Measurements from ENCODE around the gene TRIM7. TPM values are rescaled to one million over a fixed set of nuclear protein-coding genes. Genes with fewer than 3 reads are reported as not detected.
"Not testable (repeated sequence)": the region's sequence is repeated elsewhere in the genome, so short reads cannot be mapped to it uniquely, and the experiment has no call there.

TRIM7 gene
- total RNA-seq, 1 experiment from 2014 or later = 3.2 TPM

DNA sequence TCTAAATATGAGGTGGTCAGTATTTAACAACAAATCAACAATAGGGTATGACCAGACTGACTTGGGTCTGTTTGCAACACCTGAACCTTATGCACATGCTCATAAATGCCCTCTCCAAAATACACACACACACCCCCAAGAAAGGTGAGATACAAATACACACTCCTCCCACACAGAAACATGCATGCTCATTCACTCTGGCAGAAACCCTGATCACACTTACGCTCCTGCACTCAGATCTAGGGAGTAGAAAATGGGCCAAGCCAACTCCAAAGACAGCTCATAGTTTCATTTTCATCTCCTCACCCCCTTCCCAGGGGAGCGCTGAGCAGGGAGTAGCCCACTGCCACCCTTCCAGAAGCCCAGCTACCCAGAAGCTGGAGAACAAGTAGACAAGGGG, 11.3 kb downstream of the TRIM7 start:
- DNase-seq (ENCODE audit: low read depth) = no peak

DNA sequence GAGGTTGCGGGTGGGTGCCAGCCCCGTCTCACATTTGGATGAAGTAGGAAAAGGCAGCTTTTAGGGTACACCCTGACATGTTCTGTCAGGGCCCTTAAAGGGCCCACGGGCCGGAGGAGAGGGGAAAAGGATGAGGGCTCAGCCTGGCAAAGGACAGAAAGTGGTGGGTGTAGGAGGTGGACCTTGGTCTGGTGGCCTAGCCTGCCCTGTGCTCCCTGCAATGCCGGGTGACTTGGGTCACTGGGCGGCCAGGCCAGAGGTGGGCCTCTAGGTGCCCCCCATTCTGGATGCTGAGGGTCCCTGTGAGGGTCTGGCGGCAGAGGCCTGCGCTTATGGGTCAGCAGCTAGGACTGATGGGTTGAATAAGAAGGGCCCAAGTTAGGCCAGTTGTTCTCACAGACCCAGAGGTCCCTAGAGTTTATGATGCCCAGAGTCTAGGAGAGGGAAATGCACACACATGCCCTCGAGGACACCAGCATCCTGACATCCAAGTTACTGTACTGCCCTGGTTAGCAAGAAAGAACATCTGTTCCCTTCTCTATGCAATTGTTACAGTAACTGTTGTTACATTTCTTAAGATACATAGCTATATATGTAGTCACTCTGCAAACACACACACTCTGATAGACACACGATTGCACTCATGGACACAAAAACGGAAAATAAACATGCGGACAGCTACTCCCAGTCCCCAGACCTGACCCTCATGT, 12.5 kb downstream of the TRIM7 start:
- DNase-seq (ENCODE audit: low read depth) = no peak

DNA sequence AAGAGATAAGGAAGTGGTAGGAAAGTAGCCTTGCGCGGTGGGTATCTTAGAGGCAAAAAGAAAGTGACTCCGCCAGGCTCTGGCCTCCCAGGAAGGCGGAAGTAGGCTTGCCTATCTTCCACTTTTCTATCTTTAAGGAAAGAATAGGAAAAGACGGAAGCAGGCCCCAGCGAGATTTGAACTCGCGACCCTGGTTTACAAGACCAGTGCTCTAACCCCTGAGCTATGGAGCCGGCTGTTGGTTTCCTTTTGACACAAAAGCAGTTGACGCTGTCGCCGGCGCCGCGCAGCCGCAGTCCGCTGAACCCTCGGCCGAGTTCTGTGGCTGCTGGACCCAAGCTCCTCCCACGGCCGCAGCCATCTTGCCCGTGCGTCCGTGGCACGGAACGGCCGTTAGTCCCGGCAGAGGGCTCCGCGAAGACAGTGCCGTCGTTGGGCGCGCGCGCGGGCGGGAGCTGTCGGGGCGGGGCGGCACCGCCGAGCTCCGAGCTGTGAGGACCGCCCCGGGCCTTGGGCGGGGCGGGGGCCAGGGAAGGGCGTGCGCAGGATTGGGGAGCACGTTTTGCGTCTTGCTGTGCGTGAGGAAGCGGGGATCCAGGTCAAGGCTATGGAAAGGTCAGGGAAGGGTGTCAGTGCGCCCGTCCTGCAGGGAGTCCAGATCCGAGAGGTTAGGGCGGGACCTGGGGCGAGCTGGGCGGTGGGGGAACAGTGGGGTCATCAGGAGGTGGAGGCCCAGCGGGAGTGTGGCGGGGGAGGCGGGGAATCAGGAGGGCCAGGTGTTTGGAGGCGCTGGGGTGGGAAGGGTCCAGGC, 13.3 kb downstream of the TRIM7 start:
- DNase-seq (ENCODE audit: low read depth) = peak; percentile 93

DNA sequence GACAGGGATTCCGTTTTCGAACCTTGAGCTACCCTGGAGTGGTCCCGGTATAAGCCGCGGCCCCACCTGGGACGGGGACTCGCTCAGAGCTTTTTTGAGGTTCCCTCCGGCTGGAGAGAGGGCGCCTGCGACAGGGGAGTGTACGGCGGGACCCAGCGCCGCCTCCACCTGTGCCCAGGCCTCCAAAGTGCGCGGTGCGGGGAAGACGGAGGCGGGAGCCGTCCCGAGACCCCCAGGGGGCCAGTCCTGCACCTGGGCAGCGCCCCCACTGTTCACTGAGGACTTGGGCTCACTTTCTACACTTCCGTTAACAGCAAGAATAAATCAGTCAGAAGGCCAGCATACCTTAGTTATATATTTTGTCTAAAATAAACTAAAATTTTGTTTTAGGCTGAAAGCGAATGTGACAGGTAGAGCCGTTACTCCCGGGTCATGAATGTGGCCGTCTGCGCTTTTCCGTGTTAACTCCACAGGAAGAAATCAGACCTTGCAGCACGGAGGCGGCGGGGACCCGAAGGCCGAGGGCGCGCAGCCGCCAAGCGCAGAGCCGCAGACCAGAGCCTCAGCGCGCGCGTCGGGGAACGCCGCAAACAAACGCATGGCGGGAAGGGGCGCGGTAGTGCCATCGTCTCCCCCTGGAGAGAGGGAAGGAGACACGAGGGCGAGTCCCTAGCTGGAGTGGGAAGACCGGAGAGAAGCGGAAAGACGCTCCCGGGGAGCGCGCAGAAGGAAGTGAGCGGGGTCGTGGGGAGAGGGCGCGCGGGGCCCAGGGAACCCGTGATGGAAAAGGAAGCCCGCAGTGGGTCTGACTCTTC, 14.1 kb downstream of the TRIM7 start:
- DNase-seq (ENCODE audit: low read depth) = peak; percentile 39

DNA sequence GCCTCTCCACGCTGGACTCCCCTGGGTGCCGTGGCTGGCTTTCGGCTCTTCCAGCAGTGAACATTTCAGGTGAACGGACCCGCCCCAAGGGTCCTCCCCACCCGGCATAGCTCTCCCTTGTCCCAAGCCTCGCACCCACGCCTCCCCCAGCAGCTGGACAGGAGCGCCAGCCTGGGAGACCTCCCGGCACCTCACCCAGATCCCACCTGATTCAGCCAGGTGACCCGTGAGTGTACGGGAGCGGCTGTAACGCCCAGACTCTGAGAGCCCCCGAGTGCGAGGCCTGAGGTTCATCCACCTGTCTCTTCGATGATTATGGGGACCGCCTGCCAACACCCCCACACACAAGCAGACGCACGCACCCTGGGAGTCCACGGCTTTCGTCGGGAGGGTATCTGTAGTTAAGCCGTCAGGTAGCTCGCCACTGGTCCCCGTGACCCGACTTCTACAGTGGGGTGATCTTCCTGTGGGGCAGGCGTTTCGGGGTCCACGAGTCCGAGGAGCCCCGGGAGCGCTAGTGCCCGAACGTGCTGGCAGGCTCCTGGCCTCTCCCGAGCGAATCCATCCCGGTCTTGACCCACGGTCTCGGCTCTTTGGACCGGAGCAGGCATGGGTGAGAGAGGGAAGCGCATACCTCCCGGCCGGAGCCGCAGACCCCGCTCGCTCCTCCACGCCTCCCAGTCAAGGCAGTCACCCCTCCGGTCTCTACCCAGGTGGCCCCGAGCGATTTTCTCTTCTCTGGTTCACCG, 14.9 kb downstream of the TRIM7 start:
- no peak for DNase-seq (ENCODE audit: low read depth)

DNA sequence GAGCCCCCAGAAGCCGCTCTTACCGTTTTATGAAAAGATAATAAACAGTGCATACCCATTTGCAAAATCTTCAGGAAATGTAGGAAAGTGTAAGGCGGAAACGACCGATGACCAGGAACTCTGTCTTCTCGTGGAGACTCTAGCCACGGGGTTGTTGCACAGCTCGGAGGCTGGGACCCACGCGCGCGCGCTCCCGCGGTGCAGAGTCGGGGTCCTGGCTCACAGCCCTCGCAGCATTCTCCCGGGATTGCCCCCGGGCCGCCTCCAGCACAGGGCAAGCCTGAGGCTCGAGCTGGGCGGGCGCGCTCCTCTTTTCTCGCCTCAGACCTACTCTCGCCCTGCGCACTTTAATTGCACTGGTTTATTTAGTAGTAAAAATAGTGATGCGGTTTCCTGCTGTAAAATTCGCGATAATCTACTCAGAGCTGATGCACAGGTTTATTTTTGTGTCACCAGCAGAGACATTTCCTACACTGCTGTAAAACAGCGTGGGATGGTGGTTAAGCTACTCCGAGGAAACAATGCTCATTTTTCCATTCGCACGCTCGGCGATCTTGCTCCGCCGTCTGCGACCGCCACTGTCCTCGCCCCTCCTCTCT, 15.5 kb downstream of the TRIM7 start:
- DNase-seq (ENCODE audit: low read depth) = peak; percentile 42

DNA sequence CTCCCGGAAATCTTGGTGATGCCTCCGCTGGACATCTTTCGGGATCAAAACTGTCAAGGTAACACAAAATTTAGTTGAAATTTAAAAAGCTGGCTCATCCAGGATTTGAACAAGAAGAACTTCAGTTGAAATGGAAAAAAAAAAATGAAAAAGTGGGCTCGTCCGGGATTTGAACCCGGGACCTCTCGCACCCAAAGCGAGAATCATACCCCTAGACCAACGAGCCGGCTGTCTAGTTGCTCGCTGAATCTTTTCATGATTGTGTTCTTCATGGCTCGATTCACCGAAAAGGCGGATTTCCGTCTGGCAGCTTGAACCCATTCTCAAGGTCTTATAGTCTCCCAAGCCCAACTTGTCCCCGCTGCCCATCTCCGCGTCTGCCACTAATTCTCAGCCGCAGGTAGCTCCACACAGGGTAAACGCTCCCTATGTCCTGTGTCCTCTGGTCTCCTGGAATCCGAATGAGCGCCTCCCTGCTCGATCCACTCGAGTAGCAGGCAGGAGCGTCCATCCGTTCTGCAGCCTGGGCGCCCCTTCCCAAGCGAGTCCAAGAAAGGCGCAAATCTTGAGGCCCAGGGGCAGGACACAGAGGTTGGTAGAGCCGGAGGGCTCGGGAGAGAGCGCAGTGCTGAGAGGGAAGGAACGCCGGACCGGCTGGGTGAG, 16.2 kb downstream of the TRIM7 start:
- peak; percentile 76 for DNase-seq (ENCODE audit: low read depth)

DNA sequence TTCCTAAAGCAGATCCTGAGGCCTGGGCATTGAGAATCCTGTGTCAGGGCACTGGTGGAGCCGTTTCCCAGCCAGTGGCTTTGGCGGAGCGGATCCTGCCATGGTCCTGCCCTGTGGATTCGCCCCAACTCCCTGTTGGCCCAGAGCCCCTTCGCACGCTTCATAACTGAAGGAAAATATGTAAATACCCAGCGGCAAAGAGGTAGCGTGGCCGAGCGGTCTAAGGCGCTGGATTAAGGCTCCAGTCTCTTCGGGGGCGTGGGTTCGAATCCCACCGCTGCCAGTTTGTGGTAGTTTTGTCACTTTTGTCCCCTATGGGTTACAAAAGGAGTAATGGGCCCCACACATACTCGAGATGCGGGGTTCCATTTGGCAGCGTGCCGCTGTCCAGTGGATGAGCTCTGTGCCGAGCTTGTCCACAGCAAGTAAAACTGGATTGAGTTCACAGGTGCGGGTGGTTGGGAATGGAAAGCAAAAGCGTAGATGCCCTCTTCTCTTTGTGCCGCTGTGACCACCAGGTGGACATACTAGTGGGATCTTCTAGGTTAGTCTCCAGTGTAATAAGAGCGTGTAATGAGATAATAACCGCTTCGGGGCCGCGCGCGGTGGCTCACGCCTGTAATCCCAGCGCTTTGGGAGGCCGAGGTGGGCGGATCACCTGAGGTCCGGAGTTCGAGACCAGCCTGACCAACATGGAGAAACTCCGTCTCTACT, 17.3 kb downstream of the TRIM7 start:
- DNase-seq (ENCODE audit: low read depth) = peak; percentile 87

DNA sequence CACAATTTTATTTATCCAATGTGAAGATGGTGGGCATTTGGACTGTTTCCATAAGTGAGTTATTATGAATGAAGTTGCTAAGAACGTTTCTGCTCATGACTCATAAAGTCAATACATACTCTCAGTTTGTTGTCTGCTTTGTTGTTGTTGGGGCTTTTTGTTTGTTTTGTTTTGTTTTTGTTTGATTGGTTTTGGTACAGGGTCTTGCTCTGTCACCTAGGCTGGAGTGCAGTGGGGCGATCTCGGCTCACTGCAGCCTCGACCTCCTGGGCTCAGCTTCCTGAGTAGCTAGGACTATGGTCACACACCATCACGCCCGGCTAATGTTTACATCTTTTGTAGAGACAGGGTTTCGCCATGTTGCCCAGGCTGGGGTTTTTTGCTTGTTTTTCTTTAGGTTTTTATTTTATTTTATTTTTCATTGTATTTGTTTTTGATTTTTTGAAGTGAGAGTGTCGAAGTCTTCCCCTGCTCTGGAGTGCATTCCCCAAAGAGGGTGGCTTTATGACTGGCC, 18.0 kb downstream of the TRIM7 start:
- DNase-seq (ENCODE audit: low read depth) = no peak

DNA sequence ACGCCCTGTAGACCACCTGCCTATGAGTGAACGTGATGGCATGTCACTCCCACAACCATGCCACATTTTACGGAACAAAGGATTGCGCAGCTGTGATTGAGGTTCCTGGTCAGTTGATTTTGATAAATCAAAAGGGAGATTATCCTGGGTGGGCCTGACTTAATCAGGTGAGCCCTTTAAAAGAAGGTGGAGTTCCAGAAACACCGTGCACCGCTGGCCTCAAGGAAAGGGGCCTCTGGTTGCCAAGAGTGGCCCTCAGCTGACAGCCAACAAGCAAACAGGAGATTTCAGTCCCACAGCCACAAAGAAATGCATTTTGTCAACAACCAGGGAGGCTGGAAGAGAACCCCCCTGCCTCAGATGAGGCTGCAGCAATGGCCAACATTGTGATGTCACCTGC, 19.0 kb downstream of the TRIM7 start:
- no peak for DNase-seq (ENCODE audit: low read depth)

DNA sequence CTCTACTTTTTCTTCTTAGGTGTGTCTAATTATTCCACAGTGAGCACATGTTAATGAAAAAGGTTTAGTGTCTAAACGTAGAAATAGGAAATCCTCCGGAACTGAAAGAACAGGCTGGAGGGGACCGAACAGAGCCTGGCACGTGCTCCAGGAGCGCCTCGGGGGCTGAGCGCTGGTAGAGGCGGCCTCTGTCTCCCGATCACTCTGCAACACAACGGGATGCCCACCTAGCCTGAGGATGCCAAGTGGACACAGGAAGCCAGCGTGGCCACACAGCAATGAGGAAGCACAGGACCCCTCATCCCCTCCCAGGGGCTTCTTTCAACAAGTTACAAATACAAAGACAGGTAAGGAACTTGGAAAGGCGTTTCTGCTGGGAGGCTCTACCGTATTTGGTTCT, 19.4 kb downstream of the TRIM7 start:
- DNase-seq (ENCODE audit: low read depth) = no peak

DNA sequence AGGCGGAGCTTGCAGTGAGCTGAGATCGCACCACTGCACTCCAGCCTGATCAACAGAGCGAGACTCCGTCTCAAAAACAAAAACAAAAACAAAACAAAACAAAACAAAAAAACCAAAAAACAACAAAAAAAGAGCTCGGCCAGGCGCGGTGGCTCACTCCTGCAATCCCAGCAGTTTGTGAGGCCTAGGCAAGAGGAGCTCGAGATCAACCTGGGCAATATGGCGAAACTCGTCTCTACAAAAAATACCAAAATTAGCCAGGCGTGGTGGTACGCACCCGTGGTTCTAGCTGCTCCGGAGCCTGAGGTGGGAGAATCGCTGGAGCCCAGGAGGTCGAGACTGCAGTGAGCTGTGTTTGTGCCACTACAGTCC, 20.2 kb downstream of the TRIM7 start:
- no peak for DNase-seq (ENCODE audit: low read depth)

DNA sequence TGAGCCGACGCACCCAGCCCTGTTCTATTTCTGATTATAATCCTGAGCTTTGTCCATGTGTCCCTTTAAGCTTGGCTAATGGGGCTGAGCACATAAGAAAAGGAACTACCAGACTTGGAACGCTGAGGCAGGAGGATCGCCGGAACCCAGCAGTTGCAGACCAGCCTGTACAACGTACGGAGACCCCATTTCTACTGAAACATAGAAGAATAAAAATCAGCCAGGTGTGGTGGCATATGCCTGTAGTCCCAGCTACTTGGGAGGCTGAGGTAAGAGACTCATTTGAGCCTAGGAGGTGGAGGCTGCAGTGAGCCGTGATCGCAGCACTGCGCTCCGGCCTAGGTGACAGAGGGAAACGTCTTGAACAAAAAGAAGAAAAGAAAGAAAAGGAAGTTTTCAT, 22.3 kb downstream of the TRIM7 start:
- DNase-seq (ENCODE audit: low read depth) = no peak

DNA sequence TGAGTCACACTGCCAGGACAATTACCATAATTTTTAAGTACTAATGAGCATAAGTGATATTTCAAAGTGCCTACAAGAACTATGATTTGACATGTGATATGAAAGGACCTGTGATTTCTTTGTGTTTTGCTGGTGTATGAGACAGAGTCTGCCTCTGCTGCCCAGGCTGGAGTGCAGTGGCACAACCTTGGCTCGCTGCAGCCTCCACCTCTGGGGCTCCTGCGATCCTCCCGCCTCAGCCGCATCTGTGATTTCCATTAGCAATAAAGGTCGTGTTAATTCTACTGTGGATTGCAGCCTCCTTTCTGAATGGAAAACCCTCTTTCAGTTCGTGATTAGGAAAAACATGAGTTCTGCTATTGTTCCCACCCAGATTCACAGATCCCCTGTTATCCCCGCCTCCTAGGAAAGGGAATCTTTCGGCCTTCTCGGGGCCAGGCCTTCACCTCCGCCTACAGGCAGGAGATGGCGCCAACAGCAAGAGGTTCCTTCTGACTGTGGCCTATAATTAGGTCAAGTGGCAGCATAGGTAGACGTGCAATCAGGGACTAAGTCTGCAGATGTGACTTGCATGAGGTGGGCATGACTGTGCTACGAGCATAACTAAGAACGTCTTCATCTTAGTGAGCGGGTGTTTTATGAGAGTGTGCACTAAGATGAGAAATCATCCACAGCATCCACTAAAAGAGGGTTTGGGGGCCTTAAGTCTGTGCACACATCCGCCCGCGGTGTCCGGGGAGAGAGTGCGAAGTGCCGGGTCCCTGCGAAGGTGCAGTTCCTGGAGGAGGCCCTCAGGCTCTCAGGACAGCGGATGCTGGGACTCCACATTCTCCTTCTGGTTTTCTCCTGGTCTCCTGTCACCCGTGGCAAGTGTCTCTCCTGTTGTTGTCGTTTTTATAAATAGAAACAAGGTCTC, 23.1 kb downstream of the TRIM7 start:
- DNase-seq (ENCODE audit: low read depth) = peak; percentile 74

DNA sequence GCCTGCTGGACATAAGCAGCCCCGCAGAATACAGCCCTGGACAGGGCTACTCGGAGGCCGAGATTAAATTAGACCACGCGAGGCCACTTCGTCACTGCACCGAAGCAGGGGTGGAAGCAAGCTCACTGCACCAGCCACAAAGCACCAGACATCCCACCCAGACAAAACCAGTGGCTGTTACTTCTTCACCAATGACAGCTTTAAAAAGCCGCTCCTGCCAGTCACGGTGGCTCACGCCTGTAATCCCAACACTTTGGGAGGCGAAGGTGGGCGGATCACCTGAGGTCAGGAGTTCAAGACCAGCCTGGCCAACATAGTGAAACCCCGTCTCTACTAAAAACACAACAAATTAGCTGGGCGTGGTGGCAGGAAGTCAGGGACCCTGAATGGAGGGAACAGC, 27.4 kb downstream of the TRIM7 start:
- DNase-seq (ENCODE audit: low read depth) = not testable (repeated sequence)

DNA sequence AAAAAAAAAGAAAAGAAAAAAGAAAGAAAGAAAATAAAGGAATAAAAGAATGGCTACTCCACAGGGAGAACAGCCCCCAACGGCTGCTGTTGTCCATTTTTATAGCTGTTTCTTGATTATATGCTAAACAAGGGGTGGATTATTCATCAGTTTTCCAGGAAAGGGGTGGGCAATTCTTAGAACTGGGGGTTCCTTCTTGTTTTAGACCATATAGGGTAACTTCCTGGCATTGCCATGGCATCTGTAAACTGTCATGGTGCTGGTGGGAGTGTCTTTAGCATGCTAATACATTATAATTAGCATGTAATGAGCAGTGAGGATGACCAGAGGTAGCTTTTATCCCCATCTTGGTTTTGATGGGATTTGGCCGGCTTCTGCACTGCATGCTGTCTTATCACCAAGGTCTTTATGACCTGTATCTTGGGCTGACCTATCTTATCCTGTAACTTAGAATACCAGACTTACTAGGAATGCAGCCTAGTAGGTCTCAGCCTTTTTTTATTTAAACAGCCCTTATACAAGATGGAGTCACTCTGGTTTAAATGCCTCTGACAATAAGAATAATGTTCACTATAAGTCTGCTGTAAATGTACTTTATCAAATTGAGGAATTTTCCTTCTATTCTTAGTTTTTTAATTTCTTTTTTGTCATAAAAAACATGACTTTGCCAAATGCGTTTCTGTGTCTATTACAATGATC, 28.6 kb downstream of the TRIM7 start:
- no peak for DNase-seq (ENCODE audit: low read depth)

DNA sequence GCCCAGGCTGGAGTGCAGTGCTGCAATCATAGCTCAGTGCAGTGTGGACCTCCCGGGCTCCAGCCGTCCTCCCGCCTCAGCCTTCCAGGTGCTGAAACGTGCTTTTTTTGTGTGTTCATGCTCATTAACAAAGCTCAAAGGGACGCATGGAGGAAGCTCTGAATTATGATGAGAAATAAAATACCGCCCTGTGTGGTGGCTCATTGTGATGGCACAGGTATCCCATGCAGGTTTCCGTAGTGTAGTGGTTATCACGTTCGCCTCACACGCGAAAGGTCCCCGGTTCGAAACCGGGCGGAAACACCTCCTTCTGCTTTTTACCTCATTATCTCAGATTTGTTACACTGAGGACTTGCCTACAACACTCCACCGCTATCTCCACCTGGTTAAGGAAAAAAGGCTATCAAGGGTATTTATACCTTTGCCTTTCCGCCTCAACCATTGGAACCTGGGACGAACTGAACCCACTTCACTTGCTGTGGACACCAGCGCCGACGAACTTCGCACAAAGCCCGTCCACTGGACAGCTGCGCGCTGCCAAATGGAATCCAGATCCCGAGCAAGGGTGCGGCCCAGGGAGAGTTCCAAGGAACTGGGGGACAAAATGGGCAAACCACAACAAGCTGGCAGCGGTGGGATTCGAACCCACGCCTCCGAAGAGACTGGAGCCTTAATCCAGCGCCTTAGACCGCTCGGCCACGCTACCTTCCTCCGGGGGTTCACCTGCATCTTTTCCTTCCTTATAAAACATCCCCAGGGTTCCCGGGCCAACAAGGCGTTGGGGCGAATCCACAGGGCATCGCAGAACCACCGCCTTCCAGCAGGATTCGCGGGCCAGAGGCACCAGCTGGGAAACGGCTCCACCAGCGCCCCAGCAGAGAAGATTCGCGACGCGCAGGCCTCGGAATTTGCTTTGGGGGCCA, 31.3 kb downstream of the TRIM7 start:
- DNase-seq (ENCODE audit: low read depth) = peak; percentile 54

All from M059J (cell line).